Skeletal muscle tissue (tissue), 4 donors: ENCODE results near the gene MYLK3. TPM values are rescaled to one million over a fixed set of nuclear protein-coding genes. Genes with fewer than 3 reads are reported as not detected.
A peak's percentile ranks its signal among the peaks of the same experiment; 100 is the strongest.

Experiments
- H3K27ac ChIP-seq: one replicate; pipeline ENCODE4 v1.7.0; 2013; ENCODE audit warnings: mild to moderate bottlenecking, low read depth, low read length, inconsistent platforms
- H3K27me3 ChIP-seq, 3 donors: one replicate each; pipeline ENCODE4 v1.7.0; 2013; ENCODE audit warnings: low read length in 3 of 3; ENCODE audit not compliant: control insufficient read depth in 3 of 3, insufficient read depth in 3 of 3
- H3K36me3 ChIP-seq, 3 donors: one replicate each; pipeline ENCODE4 v1.7.0; 2013; ENCODE audit warnings: low read length in 3 of 3; ENCODE audit not compliant: control insufficient read depth in 3 of 3, insufficient read depth in 3 of 3
- H3K4me1 ChIP-seq, 3 donors: one replicate each; pipeline ENCODE4 v1.7.0; 2013; ENCODE audit warnings: low read length in 3 of 3, mild to moderate bottlenecking in 3 of 3; ENCODE audit not compliant: control insufficient read depth in 3 of 3, insufficient read depth in 3 of 3
- H3K4me3 ChIP-seq, 3 donors: one replicate each; pipeline ENCODE4 v1.7.0; 2013; ENCODE audit warnings: low read length in 3 of 3
- H3K9ac ChIP-seq, 3 donors: one replicate each; pipeline ENCODE4 v1.7.0; 2013; ENCODE audit warnings: low read length in 3 of 3, mild to moderate bottlenecking in 3 of 3, moderate library complexity in 2 of 3, low read depth in 1 of 3
- H3K9me3 ChIP-seq, 3 donors: one replicate each; pipeline ENCODE4 v1.7.0; 2013; ENCODE audit warnings: low read length in 3 of 3; ENCODE audit not compliant: control insufficient read depth in 3 of 3
- total RNA-seq: library from RNA; depleted of rRNA; stranded (reverse); fragments of >200 nt; gene quantifications from one replicate; pipeline ENCODE4 v1.2.3, GENCODE V29; 2014
- donor health status: Osteomylitis.

The MYLK3 gene
- total RNA-seq, 1 donor from 2014 or later, result 13.6 TPM

GRCh38 chr16:46762583-46762982 is 14.4 kb upstream of the MYLK3 start:
- peaks cover 0 to 2% (median 0%) of the 10 kb centered on the region in 3 donors for H3K27me3 ChIP-seq
- H3K4me3 ChIP-seq, result peak overlapping the region; percentile 54 to 78 (median 72)
- H3K9ac ChIP-seq, result peak overlapping the region; percentile 18 to 86 (median 57)
- H3K36me3 ChIP-seq, result no peaks in the 10 kb centered on the region
- H3K9me3 ChIP-seq, result no peaks in the 10 kb centered on the region
- peaks cover 13 to 43% (median 41%) of the 10 kb centered on the region in 3 donors for H3K4me1 ChIP-seq
- H3K27ac ChIP-seq, result peak overlapping the region; percentile 46

- Histone ChIP-seq H3K9me3 (no peaks in the 10 kb centered on the region), H3K27ac (no peak overlapping the region), H3K27me3 (peaks cover 0 to 2% (median 0%) of the 10 kb centered on the region in 3 donors), H3K4me3 (peak overlapping the region in 2 of 3 donors; percentile 1 to 61), H3K36me3 (no peaks in the 10 kb centered on the region), H3K9ac (peak overlapping the region in 2 of 3 donors; percentile 61 to 81), H3K4me1 (peaks cover 21 to 63% (median 56%) of the 10 kb centered on the region in 3 donors)
Observed at GRCh38 chr16:46759309-46759708, 11.2 kb upstream of the MYLK3 start.

GRCh38 chr16:46757339-46758050 is 9.4 kb upstream of the MYLK3 start:
- H3K4me1 ChIP-seq, result peaks cover 16 to 58% (median 45%) of the 10 kb centered on the region in 3 donors
- H3K4me3 ChIP-seq, result peak overlapping the region; percentile 40 to 66 (median 61)
- H3K9me3 ChIP-seq, result no peaks in the 10 kb centered on the region
- no peaks in the 10 kb centered on the region for H3K36me3 ChIP-seq
- H3K27me3 ChIP-seq, result peaks cover 0 to 2% (median 0%) of the 10 kb centered on the region in 3 donors
- H3K27ac ChIP-seq, result peak overlapping the region; percentile 83
- H3K9ac ChIP-seq, result peak overlapping the region; percentile 32 to 81 (median 43)

GRCh38 chr16:46756772-46757171 is 8.6 kb upstream of the MYLK3 start:
- Histone ChIP-seq H3K36me3 (no peaks in the 10 kb centered on the region), H3K9me3 (no peaks in the 10 kb centered on the region), H3K9ac (peak overlapping the region in 2 of 3 donors; percentile 27 to 81), H3K4me3 (peak overlapping the region; percentile 40 to 66 (median 57)), H3K27me3 (peaks cover 0 to 2% (median 0%) of the 10 kb centered on the region in 3 donors), H3K27ac (peak overlapping the region; percentile 83), H3K4me1 (peaks cover 16 to 58% (median 48%) of the 10 kb centered on the region in 3 donors)

GRCh38 chr16:46753015-46753414 is 4.9 kb upstream of the MYLK3 start:
- Histone ChIP-seq H3K9ac (no peak overlapping the region), H3K36me3 (no peaks in the 10 kb centered on the region), H3K4me3 (no peak overlapping the region), H3K9me3 (no peaks in the 10 kb centered on the region), H3K27me3 (no peaks in the 10 kb centered on the region), H3K27ac (no peak overlapping the region), H3K4me1 (peaks cover 19 to 48% (median 45%) of the 10 kb centered on the region in 3 donors)

GRCh38 chr16:46751381-46751780 is 3.2 kb upstream of the MYLK3 start:
- H3K4me1 ChIP-seq, result peaks cover 14 to 48% (median 44%) of the 10 kb centered on the region in 3 donors
- no peaks in the 10 kb centered on the region for H3K27me3 ChIP-seq
- H3K4me3 ChIP-seq, result no peak overlapping the region
- no peaks in the 10 kb centered on the region for H3K9me3 ChIP-seq
- H3K9ac ChIP-seq, result no peak overlapping the region
- H3K27ac ChIP-seq, result no peak overlapping the region
- H3K36me3 ChIP-seq, result no peaks in the 10 kb centered on the region

- H3K4me1 ChIP-seq, result peaks cover 14 to 43% (median 35%) of the 10 kb centered on the region in 3 donors
Observed at GRCh38 chr16:46748775-46749705, 896 bp upstream of the MYLK3 start.

GRCh38 chr16:46746821-46747776 is 1.0 kb downstream of the MYLK3 start:
- H3K4me1 ChIP-seq, result peaks cover 24 to 57% (median 43%) of the 10 kb centered on the region in 3 donors

More at GRCh38 chr16:46748775-46749705, 896 bp upstream of the MYLK3 start:
- Histone ChIP-seq H3K9me3 (no peaks in the 10 kb centered on the region), H3K27ac (peak overlapping the region; percentile 91), H3K9ac (peak overlapping the region; percentile 40 to 76 (median 76)), H3K27me3 (no peaks in the 10 kb centered on the region), H3K4me3 (peak overlapping the region in 2 of 3 donors; percentile 22 to 37), H3K36me3 (no peaks in the 10 kb centered on the region)

GRCh38 chr16:46745617-46746016 is 2.5 kb downstream of the MYLK3 start:
- peak overlapping the region in 1 of 3 donors; percentile 45 for H3K9ac ChIP-seq
- H3K9me3 ChIP-seq, result no peaks in the 10 kb centered on the region
- H3K27ac ChIP-seq, result no peak overlapping the region
- no peak overlapping the region for H3K4me3 ChIP-seq
- H3K27me3 ChIP-seq, result no peaks in the 10 kb centered on the region
- no peaks in the 10 kb centered on the region for H3K36me3 ChIP-seq
- peaks cover 24 to 49% (median 41%) of the 10 kb centered on the region in 3 donors for H3K4me1 ChIP-seq

More at GRCh38 chr16:46746821-46747776, 1.0 kb downstream of the MYLK3 start:
- peak overlapping the region in 2 of 3 donors; percentile 37 to 52 for H3K4me3 ChIP-seq
- peak overlapping the region; percentile 91 for H3K27ac ChIP-seq
- peak overlapping the region; percentile 61 to 76 (median 76) for H3K9ac ChIP-seq
- no peaks in the 10 kb centered on the region for H3K9me3 ChIP-seq
- no peaks in the 10 kb centered on the region for H3K36me3 ChIP-seq
- H3K27me3 ChIP-seq, result no peaks in the 10 kb centered on the region
